Caco-2 (cell line): ENCODE data around the gene DNAJC17. TPM values are rescaled to one million over a fixed set of nuclear protein-coding genes. Genes with fewer than 3 reads are reported as not detected.

Experiments
- BruUV-seq: library from RNA; stranded (reverse); fragments of 400-500 nt; replicated peaks from 2 replicates; lab custom pipeline; 2021; lab: Mats Ljungman, UMichigan
- CTCF ChIA-PET: fragments of 300-600 bp; sonication (Branson Sonifier 250); formaldehyde crosslinking; loops from one replicate; lab custom pipeline; 2022; ENCODE audit warnings: antibody characterized with exemption; lab: Charles Lee
- POLR2A ChIA-PET: fragments of 300-600 bp; sonication (Branson Sonifier 250); formaldehyde crosslinking; loops from one replicate; lab custom pipeline; 2022; ENCODE audit warnings: antibody characterized with exemption; lab: Charles Lee
- DNase-seq, 2 experiments: peaks; one replicate each; pipeline versions ENCODE4 v3.0.0 to v3.0.0-alpha.2; 2020 to 2022
- H3K27me3 ChIP-seq: replicated peaks from 2 replicates; pipeline ENCODE4 v1.6.0; 2011; ENCODE audit warnings: low read length; ENCODE audit not compliant: control insufficient read depth, insufficient read depth
- H3K36me3 ChIP-seq: 2 replicates; pipeline ENCODE4 v1.5.1; 2011; ENCODE audit warnings: low read length; ENCODE audit not compliant: control insufficient read depth, insufficient read depth
- H3K4me1 ChIP-seq: fragments of 250-450 bp; sonication (Bioruptor Pico); 2 replicates; pipeline ENCODE4 v1.5.1; 2020; ENCODE audit warnings: mild to moderate bottlenecking
- H3K4me3 ChIP-seq: 2 replicates; pipeline ENCODE4 v1.5.1; 2011; ENCODE audit warnings: low read depth, mild to moderate bottlenecking, control low read depth, low read length
- H3K9me3 ChIP-seq: fragments of 250-450 bp; sonication (Bioruptor Pico); 2 replicates; pipeline ENCODE4 v1.5.1; 2020; ENCODE audit warnings: mild to moderate bottlenecking, moderate library complexity
- H3K27ac Mint-ChIP-seq: one replicate; pipeline ENCODE4 v1.8.0; 2022; ENCODE audit warnings: mixed read lengths; ENCODE audit not compliant: unreplicated experiment
- H3K27me3 Mint-ChIP-seq: one replicate; pipeline ENCODE4 v1.8.0; 2022; ENCODE audit warnings: mixed read lengths; ENCODE audit not compliant: insufficient read depth, unreplicated experiment
- H3K36me3 Mint-ChIP-seq: one replicate; pipeline ENCODE4 v1.8.0; 2022; ENCODE audit warnings: mild to moderate bottlenecking, mixed read lengths; ENCODE audit not compliant: insufficient read depth, unreplicated experiment
- H3K4me1 Mint-ChIP-seq: one replicate; pipeline ENCODE4 v1.8.0; 2022; ENCODE audit warnings: low read depth, mixed read lengths; ENCODE audit not compliant: unreplicated experiment
- H3K4me3 Mint-ChIP-seq: one replicate; pipeline ENCODE4 v1.8.0; 2022; ENCODE audit warnings: mild to moderate bottlenecking, moderate library complexity, mixed read lengths; ENCODE audit not compliant: unreplicated experiment
- H3K9me3 Mint-ChIP-seq: one replicate; pipeline ENCODE4 v1.8.0; 2022; ENCODE audit warnings: mixed read lengths; ENCODE audit not compliant: unreplicated experiment
- intact Hi-C: fragments of 100-400 bp; cut with micrococcal nuclease; formaldehyde crosslinking; loops from one replicate; pipeline ENCODE4 v1.10.0; 2022; ENCODE audit not compliant: unreplicated experiment
- total RNA-seq: library from RNA; stranded (reverse); gene quantifications from 2 replicates; pipeline ENCODE4 v1.2.3, GENCODE V29; 2022
- TF ChIP-seq, protein P1 (sequence below), 2 experiments: fragments of 200-600 bp in 1 of 2; IDR thresholded peaks; 1 replicate in 1 of 2; 2 replicates in 1 of 2; pipeline versions ENCODE4 v1.5.1 to v1.8.0; 2011 to 2022; ENCODE audit warnings: antibody characterized with exemption in 1 of 2, control low read depth in 1 of 2, inconsistent platforms in 1 of 2, low read depth in 1 of 2, low read length in 1 of 2, mild to moderate bottlenecking in 1 of 2, moderate library complexity in 1 of 2; ENCODE audit not compliant: insufficient read depth in 1 of 2, severe bottlenecking in 1 of 2, unreplicated experiment in 1 of 2

Gene DNAJC17
- total RNA-seq, 1 experiment from 2014 or later, result 30.1 TPM

DNA sequence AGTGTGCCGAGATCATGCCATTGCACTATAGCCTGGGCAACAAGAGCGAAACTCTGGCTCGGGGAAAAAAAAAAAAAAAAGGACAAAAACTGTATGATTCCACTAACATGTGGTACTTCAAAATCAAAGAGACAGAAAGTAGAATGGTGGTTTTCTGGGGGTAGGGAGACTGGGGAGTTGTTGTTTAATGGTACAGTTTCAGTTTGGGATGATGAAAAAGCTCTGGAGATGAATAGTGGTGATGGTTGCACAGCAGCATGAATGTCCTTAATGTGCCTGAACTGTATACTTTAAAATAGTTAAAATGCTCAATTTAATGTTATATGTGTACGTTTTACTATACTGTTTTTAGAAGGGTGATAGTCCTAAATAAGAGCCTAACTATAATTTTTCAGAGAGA lies 84.9 kb downstream of the DNAJC17 start:
- no peak overlapping the region for H3K4me3 ChIP-seq
- no TSS peak for BruUV-seq
- ChIA-PET POLR2A (no interaction called here), CTCF (no interaction called here)
- H3K36me3 Mint-ChIP-seq, result peaks cover 48% of the 10 kb centered on the region
- TF ChIP-seq, protein P1, sequence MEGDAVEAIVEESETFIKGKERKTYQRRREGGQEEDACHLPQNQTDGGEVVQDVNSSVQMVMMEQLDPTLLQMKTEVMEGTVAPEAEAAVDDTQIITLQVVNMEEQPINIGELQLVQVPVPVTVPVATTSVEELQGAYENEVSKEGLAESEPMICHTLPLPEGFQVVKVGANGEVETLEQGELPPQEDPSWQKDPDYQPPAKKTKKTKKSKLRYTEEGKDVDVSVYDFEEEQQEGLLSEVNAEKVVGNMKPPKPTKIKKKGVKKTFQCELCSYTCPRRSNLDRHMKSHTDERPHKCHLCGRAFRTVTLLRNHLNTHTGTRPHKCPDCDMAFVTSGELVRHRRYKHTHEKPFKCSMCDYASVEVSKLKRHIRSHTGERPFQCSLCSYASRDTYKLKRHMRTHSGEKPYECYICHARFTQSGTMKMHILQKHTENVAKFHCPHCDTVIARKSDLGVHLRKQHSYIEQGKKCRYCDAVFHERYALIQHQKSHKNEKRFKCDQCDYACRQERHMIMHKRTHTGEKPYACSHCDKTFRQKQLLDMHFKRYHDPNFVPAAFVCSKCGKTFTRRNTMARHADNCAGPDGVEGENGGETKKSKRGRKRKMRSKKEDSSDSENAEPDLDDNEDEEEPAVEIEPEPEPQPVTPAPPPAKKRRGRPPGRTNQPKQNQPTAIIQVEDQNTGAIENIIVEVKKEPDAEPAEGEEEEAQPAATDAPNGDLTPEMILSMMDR (IDR thresholded peaks at IDR 0.05; ENCODE audit: insufficient read depth in 1 of 2, low read depth in 1 of 2, low read length in 1 of 2, severe bottlenecking in 1 of 2, unreplicated experiment in 1 of 2), result no peak
- no peaks in the 10 kb centered on the region for H3K4me1 ChIP-seq
- H3K9me3 Mint-ChIP-seq, result no peaks in the 10 kb centered on the region
- intact Hi-C loops, result no loop called here
- H3K27ac Mint-ChIP-seq, result no peak overlapping the region
- no peaks in the 10 kb centered on the region for H3K4me1 Mint-ChIP-seq
- no peaks in the 10 kb centered on the region for H3K27me3 ChIP-seq
- no peak for DNase-seq
- H3K27me3 Mint-ChIP-seq, result no peaks in the 10 kb centered on the region
- no peaks in the 10 kb centered on the region for H3K36me3 ChIP-seq
- H3K4me3 Mint-ChIP-seq, result no peak overlapping the region
- H3K9me3 ChIP-seq, result no peaks in the 10 kb centered on the region

DNA sequence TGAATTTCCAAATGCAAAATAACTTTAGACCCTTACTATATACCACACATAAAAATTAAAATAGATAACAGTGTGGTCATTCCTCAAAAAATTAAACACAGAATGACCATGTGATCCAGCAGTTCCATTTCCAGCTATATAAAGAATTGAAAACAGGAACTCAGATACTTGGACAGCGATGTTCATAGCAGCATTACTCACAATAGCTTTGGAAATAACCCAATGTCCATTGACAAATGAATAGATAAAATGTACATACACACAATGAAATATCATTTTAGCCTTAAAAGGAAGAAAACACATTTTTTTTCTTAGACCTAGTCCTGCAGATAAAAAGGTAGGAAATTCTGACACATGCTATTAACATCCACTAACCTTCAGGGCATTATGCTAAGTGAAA lies 85.6 kb downstream of the DNAJC17 start:
- CTCF ChIA-PET, result no interaction called here

DNA sequence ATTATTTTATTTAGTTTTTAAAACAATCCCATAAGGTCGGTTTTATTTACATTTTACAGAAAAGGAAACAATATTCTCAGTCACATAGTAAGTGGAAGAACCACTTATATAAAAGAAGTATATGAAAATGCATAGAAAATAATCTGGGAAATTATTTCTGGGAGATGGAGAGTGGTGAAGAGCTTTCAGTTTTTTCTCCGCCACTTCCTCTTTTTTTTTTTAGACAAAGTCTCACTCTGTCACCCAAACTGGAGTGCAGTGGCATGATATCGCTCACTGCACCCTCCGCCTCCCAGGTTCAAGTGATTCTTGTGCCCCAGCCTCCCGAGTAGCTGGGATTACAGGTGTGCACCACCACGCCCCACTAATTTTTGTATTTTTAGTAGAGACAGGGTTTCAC lies 91.1 kb downstream of the DNAJC17 start:
- Mint-ChIP-seq H3K27me3 (no peaks in the 10 kb centered on the region), H3K4me1 (peaks cover 6% of the 10 kb centered on the region), H3K9me3 (no peaks in the 10 kb centered on the region), H3K4me3 (no peak overlapping the region), H3K36me3 (peaks cover 54% of the 10 kb centered on the region), H3K27ac (no peak overlapping the region)
- DNase-seq, result no peak
- CTCF ChIA-PET, result no interaction called here
- intact Hi-C loops, result no loop called here
- Histone ChIP-seq H3K4me1 (no peaks in the 10 kb centered on the region), H3K9me3 (no peaks in the 10 kb centered on the region), H3K4me3 (no peak overlapping the region), H3K27me3 (no peaks in the 10 kb centered on the region), H3K36me3 (no peaks in the 10 kb centered on the region)
- BruUV-seq, result no TSS peak
- TF ChIP-seq, protein P1 (IDR thresholded peaks at IDR 0.05; ENCODE audit: insufficient read depth in 1 of 2, low read depth in 1 of 2, low read length in 1 of 2, severe bottlenecking in 1 of 2, unreplicated experiment in 1 of 2), result no peak
- POLR2A ChIA-PET, result no interaction called here

More for the DNA sequence above, 85.6 kb downstream of the DNAJC17 start:
- intact Hi-C loops, result no loop called here
- POLR2A ChIA-PET, result interaction anchor here (0.6 kb wide), 1 partner anchor 9 kb away, joined by 4 read pairs; no protein-coding TSS in a partner anchor
- no peaks in the 10 kb centered on the region for H3K4me1 Mint-ChIP-seq
- H3K9me3 Mint-ChIP-seq, result no peaks in the 10 kb centered on the region
- DNase-seq, result no peak
- H3K4me3 ChIP-seq, result no peak overlapping the region
- no TSS peak for BruUV-seq
- H3K9me3 ChIP-seq, result no peaks in the 10 kb centered on the region
- TF ChIP-seq, protein P1 (IDR thresholded peaks at IDR 0.05; ENCODE audit: insufficient read depth in 1 of 2, low read depth in 1 of 2, low read length in 1 of 2, severe bottlenecking in 1 of 2, unreplicated experiment in 1 of 2), result no peak
- H3K36me3 ChIP-seq, result no peaks in the 10 kb centered on the region
- no peaks in the 10 kb centered on the region for H3K27me3 Mint-ChIP-seq
- H3K4me3 Mint-ChIP-seq, result no peak overlapping the region
- no peaks in the 10 kb centered on the region for H3K4me1 ChIP-seq
- peaks cover 47% of the 10 kb centered on the region for H3K36me3 Mint-ChIP-seq
- no peaks in the 10 kb centered on the region for H3K27me3 ChIP-seq
- H3K27ac Mint-ChIP-seq, result no peak overlapping the region

Other genes with a start within 250 kb of the DNAJC17 start
- 11.7 and 17.0 TPM in 2 replicates for gene CCDC32, start 242.4 kb downstream of the DNAJC17 start, total RNA-seq
- gene RPUSD2, start 238.2 kb downstream of the DNAJC17 start, total RNA-seq, result 12.9 and 14.6 TPM in 2 replicates
- 24.8 and 29.5 TPM in 2 replicates for gene KNL1, start 213.2 kb downstream of the DNAJC17 start, total RNA-seq
- gene RAD51, start 112.3 kb downstream of the DNAJC17 start, total RNA-seq, result 37.8 and 47.0 TPM in 2 replicates
- 46.3 and 48.0 TPM in 2 replicates for gene RMDN3, start 52.2 kb downstream of the DNAJC17 start, total RNA-seq
- gene GCHFR, start 43.4 kb downstream of the DNAJC17 start, total RNA-seq, result 54.4 and 59.2 TPM in 2 replicates
- 0.91 and 1.3 TPM in 2 replicates for gene C15orf62, start 37.5 kb downstream of the DNAJC17 start, total RNA-seq
- gene ZFYVE19, start 384 bp downstream of the DNAJC17 start, total RNA-seq, result 26.7 and 26.9 TPM in 2 replicates
- gene PPP1R14D, start 21.2 kb upstream of the DNAJC17 start, total RNA-seq, result 0.43 TPM in 1 of 2 replicates, not detected in the other
- gene SPINT1, start 36.6 kb upstream of the DNAJC17 start, total RNA-seq, result 290 and 305 TPM in 2 replicates
- gene RHOV, start 66.8 kb upstream of the DNAJC17 start, total RNA-seq, result 3.2 and 4.4 TPM in 2 replicates
- gene VPS18, start 87.0 kb upstream of the DNAJC17 start, total RNA-seq, result 27.3 and 29.3 TPM in 2 replicates
- gene DLL4, start 121.9 kb upstream of the DNAJC17 start, total RNA-seq, result 3.4 TPM in 2 replicates
- gene CHAC1, start 146.0 kb upstream of the DNAJC17 start, total RNA-seq, result 54.0 and 55.8 TPM in 2 replicates